A549 (cell line): ENCODE measurements around the gene PDHX. TPM values are rescaled to one million over a fixed set of nuclear protein-coding genes. Genes with fewer than 3 reads are reported as not detected.

ENCODE experiments used
- ATAC-seq, 2 experiments: fragments of 200-7000 bp in 1 of 2; fragments of >200 bp in 1 of 2; cut with Nextera tagmentation in 1 of 2; cut with Tn5 transposase in 1 of 2; 3 replicates each; pipeline versions ENCODE4 v1.8.0 to v1.9.1; 2018 to 2020; ENCODE audit warnings: mild to moderate bottlenecking in 1 of 2, moderate library complexity in 1 of 2
- CTCF ChIA-PET: fragments of 300-600 bp; sonication (Branson Sonifier 250); formaldehyde crosslinking; extraction: SDS; loops from one replicate; lab custom pipeline; 2021; ENCODE audit warnings: antibody characterized with exemption, inconsistent platforms; lab: Yijun Ruan, JAX
- POLR2A ChIA-PET: fragments of 350-600 bp; formaldehyde crosslinking; extraction: SDS; loops from one replicate; lab custom pipeline; 2021; ENCODE audit warnings: antibody characterized with exemption, inconsistent platforms; lab: Yijun Ruan, JAX
- DNase-seq, 2 experiments: peaks; one replicate each; pipeline versions ENCODE4 v3.0.0 to v3.0.0-alpha.2; 2011 to 2016; ENCODE audit warnings: low read depth in 1 of 2, low spot score in 1 of 2
- FAIRE-seq: peaks from 2 replicates; lab custom pipeline; 2011; peaks lifted over from hg19 to GRCh38; lab: Jason Lieb, UNC
- H3K27ac ChIP-seq, 2 experiments: fragments of >200 bp; sonication (Bioruptor Twin); formaldehyde crosslinking; 3 replicates each; pipeline ENCODE4 v1.5.1; 2016 to 2017
- H3K4me1 ChIP-seq: fragments of >200 bp; sonication (Bioruptor Twin); formaldehyde crosslinking; 3 replicates; pipeline ENCODE4 v1.6.1; 2016
- H3K4me2 ChIP-seq: fragments of >200 bp; sonication (Bioruptor Twin); formaldehyde crosslinking; 3 replicates; pipeline ENCODE4 v1.6.1; 2016
- H3K4me3 ChIP-seq: fragments of >200 bp; sonication (Bioruptor Twin); formaldehyde crosslinking; 3 replicates; pipeline ENCODE4 v1.5.1; 2016
- H3K9me3 ChIP-seq: fragments of >200 bp; sonication (Bioruptor Twin); formaldehyde crosslinking; 3 replicates; pipeline ENCODE4 v1.6.1; 2016
- ATOH8 ChIP-seq: fragments of 250-450 bp; sonication (Bioruptor Pico); IDR thresholded peaks from 2 replicates; pipeline ENCODE4 v1.5.0; 2020; ENCODE audit warnings: low read depth, mild to moderate bottlenecking, moderate library complexity
- CBX8 ChIP-seq: fragments of 200-600 bp; sonication (generic); IDR thresholded peaks from 2 replicates; pipeline ENCODE4 v1.6.1; 2016
- CEBPB ChIP-seq, 2 experiments: fragments of >200 bp in 1 of 2; sonication (Bioruptor Twin) in 1 of 2; formaldehyde crosslinking in 1 of 2; IDR thresholded peaks; 2 replicates each; pipeline ENCODE4 v1.6.1; 2012 to 2016
- CHD2 ChIP-seq: fragments of 150-350 bp; IDR thresholded peaks from 2 replicates; pipeline ENCODE4 v1.6.1; 2014; ENCODE audit warnings: low read length; ENCODE audit not compliant: partially characterized antibody
- CTCF ChIP-seq: fragments of >200 bp; sonication (Bioruptor Twin); formaldehyde crosslinking; IDR thresholded peaks from 3 replicates; pipeline ENCODE4 v1.5.1; 2016
- EHF ChIP-seq: fragments of 250-450 bp; sonication (Bioruptor Pico); IDR thresholded peaks from 2 replicates; pipeline ENCODE4 v1.5.0; 2020; ENCODE audit warnings: mild to moderate bottlenecking
- EHMT2 ChIP-seq: fragments of 200-600 bp; sonication (generic); IDR thresholded peaks from 2 replicates; pipeline ENCODE4 v1.6.1; 2016; ENCODE audit warnings: antibody characterized with exemption, low read depth, mild to moderate bottlenecking, moderate library complexity
- FOSB ChIP-seq: fragments of 250-450 bp; sonication (Bioruptor Pico); IDR thresholded peaks from 2 replicates; pipeline ENCODE4 v1.5.0; 2020; ENCODE audit warnings: mild to moderate bottlenecking, moderate library complexity
- FOXS1 ChIP-seq: fragments of 250-450 bp; sonication (Bioruptor Pico); IDR thresholded peaks from 2 replicates; pipeline ENCODE4 v1.5.0; 2020; ENCODE audit warnings: mild to moderate bottlenecking, moderate library complexity
- HDAC2 ChIP-seq: fragments of 200-600 bp; sonication (generic); IDR thresholded peaks from 2 replicates; pipeline ENCODE4 v1.6.1; 2016
- HEYL ChIP-seq: fragments of 250-450 bp; sonication (Bioruptor Pico); IDR thresholded peaks from 2 replicates; pipeline ENCODE4 v1.8.0; 2021; ENCODE audit warnings: mild to moderate bottlenecking, moderate library complexity
- HMGXB4 ChIP-seq: fragments of 250-450 bp; sonication (Bioruptor Pico); IDR thresholded peaks from 2 replicates; pipeline ENCODE4 v1.5.0; 2021; ENCODE audit warnings: mild to moderate bottlenecking, moderate library complexity, borderline replicate concordance
- JUN ChIP-seq, 2 experiments: fragments of >200 bp; sonication (Bioruptor Twin); formaldehyde crosslinking; IDR thresholded peaks; 2 replicates in 1 of 2; 3 replicates in 1 of 2; pipeline ENCODE4 v1.6.1; 2016 to 2017
- KDM5A ChIP-seq: fragments of 200-600 bp; sonication (generic); IDR thresholded peaks from 2 replicates; pipeline ENCODE4 v1.6.1; 2016; ENCODE audit warnings: antibody characterized with exemption, mild to moderate bottlenecking
- MAFK ChIP-seq: fragments of 450-650 bp; IDR thresholded peaks from 2 replicates; pipeline ENCODE4 v1.6.1; 2014; ENCODE audit not compliant: partially characterized antibody
- NPAS2 ChIP-seq: fragments of 250-450 bp; sonication (Bioruptor Pico); IDR thresholded peaks from 2 replicates; pipeline ENCODE4 v1.8.0; 2022; ENCODE audit warnings: mild to moderate bottlenecking, moderate library complexity, borderline replicate concordance
- NR3C1 ChIP-seq: fragments of >200 bp; sonication (Bioruptor Twin); formaldehyde crosslinking; IDR thresholded peaks from 3 replicates; pipeline ENCODE4 v1.6.1; 2017
- RCOR1 ChIP-seq: fragments of 150-350 bp; IDR thresholded peaks from 2 replicates; pipeline ENCODE4 v1.6.1; 2014; ENCODE audit warnings: antibody characterized with exemption, low read length, low read depth
- SREBF2 ChIP-seq: fragments of 450-650 bp; IDR thresholded peaks from 2 replicates; pipeline ENCODE4 v1.6.1; 2014; ENCODE audit warnings: mild to moderate bottlenecking, moderate library complexity
- ZFP36 ChIP-seq: fragments of 450-650 bp; IDR thresholded peaks from 2 replicates; pipeline ENCODE4 v1.6.1; 2014; ENCODE audit warnings: borderline replicate concordance; ENCODE audit not compliant: partially characterized antibody
- WGBS: methylation state at CpG from one replicate; pipeline ENCODE4 v1.1.6; 2017; ENCODE audit errors: missing lambda C conversion rate; 5-methylcytosine and 5-hydroxymethylcytosine counted together
- polyA plus RNA-seq, 4 experiments: library from polyadenylated mRNA; depleted of rRNA in 3 of 4; stranded (reverse); fragments of >200 nt; fragmentation: RNase III in 1 of 4; extraction: RNeasy Plus Mini Kit Qiagen cat#74134 plus additional on column Dnase treatment in 1 of 4; gene quantifications; 2 replicates in 3 of 4; 3 replicates in 1 of 4; pipeline ENCODE4 v1.2.3, GENCODE V29; 2011 to 2017
- TF ChIP-seq, protein P1 (sequence below): IDR thresholded peaks from 2 replicates; pipeline ENCODE4 v1.6.1; 2012

The PDHX gene
- polyA plus RNA-seq, 2 of the 4 experiments (the other 2 are of a cell fraction): 46.5 to 87.4 TPM

DNA sequence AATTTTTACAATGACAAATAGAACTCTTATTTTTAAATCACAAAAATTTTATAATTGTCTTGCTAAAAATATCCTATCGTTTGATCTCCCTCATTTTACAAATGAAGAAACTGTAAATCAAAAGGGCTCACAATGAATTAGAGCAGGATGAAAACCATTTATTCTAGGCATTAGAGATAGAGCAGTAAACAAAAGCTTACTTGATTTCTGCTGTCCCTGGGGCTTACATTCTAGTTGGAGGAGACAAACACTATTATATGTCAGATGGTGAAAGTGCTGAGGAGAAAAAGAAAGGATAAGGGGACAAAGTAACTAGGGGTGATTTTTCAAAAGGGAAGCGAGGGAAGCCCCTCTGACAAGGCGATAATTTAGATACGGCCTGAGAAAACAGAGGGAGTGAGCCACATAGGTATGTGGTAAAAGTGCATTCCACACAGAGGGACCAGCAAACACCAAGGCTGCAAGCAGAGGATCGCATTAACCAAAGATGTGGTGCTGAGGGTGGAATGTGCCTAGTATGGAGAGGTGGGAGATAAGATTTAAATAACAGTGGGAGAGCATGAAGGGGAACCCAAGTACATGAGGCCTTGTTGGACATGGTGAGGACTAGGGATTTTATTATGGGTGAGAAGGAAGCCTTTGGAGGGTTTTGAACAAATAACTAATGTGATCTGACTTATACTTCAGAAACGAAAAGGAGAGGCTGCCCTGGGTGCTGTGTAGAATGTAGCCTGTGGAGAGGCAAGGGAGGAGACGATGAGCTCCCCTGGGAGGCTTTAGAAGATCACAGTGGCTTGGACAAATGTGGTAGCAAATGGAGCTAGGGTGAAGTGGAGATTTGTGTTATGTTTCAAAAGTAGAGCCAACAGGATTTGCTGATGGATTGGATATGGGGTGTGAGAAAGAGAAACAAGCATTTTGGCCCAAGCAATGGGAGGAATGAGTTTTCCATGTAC is 62.1 kb downstream of the PDHX start (continued):
- TF ChIP-seq CEBPB (IDR thresholded peaks at IDR 0.05) (no peak), CBX8 (no peak), KDM5A (no peak), EHMT2 (no peak)
- TF ChIP-seq, all 56 proteins: peak for 0

- H3K9me3 ChIP-seq: no peaks in the 10 kb centered on the region
- TF ChIP-seq MAFK: peak; percentile 52
- no peak for TF ChIP-seq HMGXB4 (CRISPR knock-in tag)
- 97% methylated on average over 2 of the region's 2 CpGs for WGBS
- no peak overlapping the region for H3K4me2 ChIP-seq
- no peak overlapping the region for H3K27ac ChIP-seq
- FAIRE-seq (no peak), ATAC-seq (no peak), DNase-seq (no peak)
- CTCF ChIA-PET: interaction anchor here (0.9 to 1.5 kb wide), 4 partner anchors 10 to 407 kb away, joined by 3 read pairs; no protein-coding TSS in a partner anchor
- POLR2A ChIA-PET: no interaction called here
- H3K4me3 ChIP-seq: no peak overlapping the region
- peaks cover 5% of the 10 kb centered on the region; the same call in 1 of the 3 replicates for H3K4me1 ChIP-seq
These were observed 68.1 kb downstream of the PDHX start for GRCh38 chr11:34984514-34984913.

GRCh38 chr11:34986883-34987520 is 70.6 kb downstream of the PDHX start:
- Histone ChIP-seq H3K4me3 (no peak overlapping the region), H3K4me2 (no peak overlapping the region), H3K27ac (no peak overlapping the region), H3K9me3 (no peaks in the 10 kb centered on the region), H3K4me1 (0 out of 3 replicates have a peak, but pooled peaks cover 5% of the 10 kb centered on the region)
- POLR2A ChIA-PET: no interaction called here
- no peak for TF ChIP-seq NPAS2
- TF ChIP-seq HDAC2: no peak
- no peak for TF ChIP-seq CBX8
- no peak for TF ChIP-seq CHD2
- no peak for TF ChIP-seq ATOH8 (CRISPR knock-in tag)
- no peak for TF ChIP-seq RCOR1
- no peak for TF ChIP-seq SREBF2
- no peak for TF ChIP-seq EHF (CRISPR knock-in tag)
- no peak for TF ChIP-seq CTCF
- no peak for TF ChIP-seq MAFK
- no peak for TF ChIP-seq HEYL
- no peak for TF ChIP-seq FOSB (CRISPR knock-in tag)
- TF ChIP-seq CEBPB (IDR thresholded peaks at IDR 0.05): no peak
- TF ChIP-seq, protein P1, sequence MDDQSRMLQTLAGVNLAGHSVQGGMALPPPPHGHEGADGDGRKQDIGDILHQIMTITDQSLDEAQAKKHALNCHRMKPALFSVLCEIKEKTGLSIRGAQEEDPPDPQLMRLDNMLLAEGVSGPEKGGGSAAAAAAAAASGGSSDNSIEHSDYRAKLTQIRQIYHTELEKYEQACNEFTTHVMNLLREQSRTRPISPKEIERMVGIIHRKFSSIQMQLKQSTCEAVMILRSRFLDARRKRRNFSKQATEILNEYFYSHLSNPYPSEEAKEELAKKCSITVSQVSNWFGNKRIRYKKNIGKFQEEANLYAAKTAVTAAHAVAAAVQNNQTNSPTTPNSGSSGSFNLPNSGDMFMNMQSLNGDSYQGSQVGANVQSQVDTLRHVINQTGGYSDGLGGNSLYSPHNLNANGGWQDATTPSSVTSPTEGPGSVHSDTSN: no peak
- TF ChIP-seq FOXS1 (CRISPR knock-in tag): no peak
- no peak for TF ChIP-seq JUN (IDR thresholded peaks at IDR 0.05)
- no peak for TF ChIP-seq NR3C1
- no peak for TF ChIP-seq ZFP36
- 93% methylated on average over 3 of the region's 3 CpGs for WGBS
- FAIRE-seq (no peak), DNase-seq (no peak), ATAC-seq (no peak)
- CTCF ChIA-PET: interaction anchor here (0.9 to 2.0 kb wide), 8 partner anchors 10 to 426 kb away, joined by 3 to 7 read pairs (median 4); no protein-coding TSS in a partner anchor
